Right lung (tissue), 5 donors: Measurements from ENCODE around the gene DCLK1. TPM values are rescaled to one million over a fixed set of nuclear protein-coding genes. Genes with fewer than 3 reads are reported as not detected.
"Not testable (repeated sequence)": the region's sequence is repeated elsewhere in the genome, so short reads cannot be mapped to it uniquely, and the experiment has no call there.

Experiments
- DNase-seq, 2 donors: peaks; one replicate each; pipeline ENCODE4 v3.0.0-alpha.2; 2013
- polyA plus RNA-seq, 5 donors: library from polyadenylated mRNA; unstranded; fragments of 120-200 nt; gene quantifications; one replicate each; pipeline versions ENCODE4 v1.2.1 to v1.2.3, GENCODE V29; 2013; ENCODE audit warnings: inconsistent platforms in 1 of 5, low replicate concordance in 1 of 5; ENCODE audit not compliant: insufficient read length in 5 of 5, insufficient read depth in 1 of 5

DCLK1 gene
- polyA plus RNA-seq, 5 donors = 10.0 to 13.2 (median 11.2) TPM

- no peak for DNase-seq
Observed at GRCh38 chr13:35987572-35988513, 143.3 kb downstream of the DCLK1 start.

GRCh38 chr13:35984776-35985453 is 146.3 kb downstream of the DCLK1 start:
- DNase-seq = no peak

GRCh38 chr13:35984287-35984686 is 146.9 kb downstream of the DCLK1 start:
- DNase-seq = no peak

- DNase-seq = not testable (repeated sequence)
Observed at GRCh38 chr13:35983703-35984102, 147.5 kb downstream of the DCLK1 start.

GRCh38 chr13:35983206-35983605 is 148.0 kb downstream of the DCLK1 start:
- DNase-seq = no peak

- no peak for DNase-seq
Observed at GRCh38 chr13:35979361-35979951, 151.7 kb downstream of the DCLK1 start.

GRCh38 chr13:35978607-35979316 is 152.4 kb downstream of the DCLK1 start:
- DNase-seq = peak in 1 of 2 donors; percentile 35

GRCh38 chr13:35977060-35977459 is 154.1 kb downstream of the DCLK1 start:
- no peak for DNase-seq

GRCh38 chr13:35976126-35976525 is 155.1 kb downstream of the DCLK1 start:
- DNase-seq = no peak

- not testable (repeated sequence) for DNase-seq
Observed at GRCh38 chr13:35966951-35967350, 164.2 kb downstream of the DCLK1 start.

GRCh38 chr13:35966024-35966423 is 165.2 kb downstream of the DCLK1 start:
- no peak for DNase-seq

- DNase-seq = no peak
Observed at GRCh38 chr13:35965226-35965927, 165.8 kb downstream of the DCLK1 start.

- peak; percentile 49 to 55 for DNase-seq
Observed at GRCh38 chr13:35964863-35965180, 166.4 kb downstream of the DCLK1 start.

GRCh38 chr13:35964011-35964862 is 166.9 kb downstream of the DCLK1 start:
- DNase-seq = no peak

- DNase-seq = no peak
Observed at GRCh38 chr13:35961461-35962220, 169.5 kb downstream of the DCLK1 start.

GRCh38 chr13:35961002-35961401 is 170.2 kb downstream of the DCLK1 start:
- no peak for DNase-seq

GRCh38 chr13:35957996-35958395 is 173.2 kb downstream of the DCLK1 start:
- DNase-seq = no peak

GRCh38 chr13:35957241-35957731 is 173.9 kb downstream of the DCLK1 start:
- DNase-seq = no peak

- DNase-seq = no peak
Observed at GRCh38 chr13:35956074-35956473, 175.1 kb downstream of the DCLK1 start.
